Panc1 (cell line): ENCODE data around the gene KIF26A. TPM values are rescaled to one million over a fixed set of nuclear protein-coding genes. Genes with fewer than 3 reads are reported as not detected.
A peak's percentile ranks its signal among the peaks of the same experiment; 100 is the strongest.

Experiments used
- ATAC-seq: fragments of 200-7000 bp; cut with Tn5 transposase; 2 replicates; pipeline ENCODE4 v1.9.1; 2020; ENCODE audit warnings: mild to moderate bottlenecking, moderate library complexity
- BruUV-seq: library from RNA; stranded (reverse); fragments of 400-500 nt; replicated peaks from 2 replicates; lab custom pipeline; 2021; lab: Mats Ljungman, UMichigan
- CTCF ChIA-PET: fragments of 300-600 bp; sonication (Branson Sonifier 250); formaldehyde crosslinking; loops from one replicate; lab custom pipeline; 2022; ENCODE audit warnings: antibody characterized with exemption; lab: Charles Lee
- POLR2A ChIA-PET: fragments of 300-600 bp; sonication (Branson Sonifier 250); formaldehyde crosslinking; loops from one replicate; lab custom pipeline; 2022; ENCODE audit warnings: antibody characterized with exemption; lab: Charles Lee
- DNase-seq: peaks from one replicate; pipeline ENCODE4 v3.0.0-alpha.2; 2010; ENCODE audit warnings: low read depth, low spot score
- H3K27ac ChIP-seq: 2 replicates; pipeline ENCODE4 v1.5.1; 2011; ENCODE audit warnings: mild to moderate bottlenecking, low read length, inconsistent platforms
- H3K27me3 ChIP-seq: fragments of 200-500 bp; sonication (Bioruptor generic); 2 replicates; pipeline ENCODE4 v1.6.0; 2014; ENCODE audit warnings: low read length, inconsistent platforms; ENCODE audit not compliant: control insufficient read depth, insufficient read depth
- H3K36me3 ChIP-seq: fragments of 200-500 bp; sonication (Bioruptor generic); 2 replicates; pipeline ENCODE4 v1.5.1; 2014; ENCODE audit warnings: inconsistent platforms, mild to moderate bottlenecking, low read length, moderate library complexity; ENCODE audit not compliant: control insufficient read depth, insufficient read depth
- H3K4me1 ChIP-seq: 2 replicates; pipeline ENCODE4 v1.5.1; 2011; ENCODE audit warnings: inconsistent platforms, mild to moderate bottlenecking, low read length, moderate library complexity; ENCODE audit not compliant: control insufficient read depth, insufficient read depth
- H3K4me3 ChIP-seq, 2 experiments: 2 replicates each; pipeline ENCODE4 v1.5.1; 2011 to 2012; ENCODE audit warnings: low read depth in 2 of 2, low read length in 2 of 2, mild to moderate bottlenecking in 2 of 2, inconsistent platforms in 1 of 2, moderate library complexity in 1 of 2
- H3K9me3 ChIP-seq: fragments of 200-500 bp; sonication (Bioruptor generic); 2 replicates; pipeline ENCODE4 v1.5.1; 2014; ENCODE audit warnings: low read depth, mild to moderate bottlenecking, inconsistent platforms, low read length, moderate library complexity; ENCODE audit not compliant: control insufficient read depth, insufficient read depth
- CTCF ChIP-seq: fragments of 450-650 bp; IDR thresholded peaks from 2 replicates; pipeline ENCODE4 v1.5.1; 2017; ENCODE audit warnings: mild to moderate bottlenecking
- POLR2AphosphoS5 ChIP-seq: IDR thresholded peaks from 2 replicates; pipeline ENCODE4 v1.6.1; 2012; ENCODE audit warnings: mild to moderate bottlenecking, low read depth, low read length, moderate library complexity
- REST ChIP-seq, 2 experiments: IDR thresholded peaks; 2 replicates each; pipeline ENCODE4 v1.6.1; 2011 to 2012; ENCODE audit warnings: low read depth in 2 of 2, control low read depth in 1 of 2, low read length in 1 of 2, mild to moderate bottlenecking in 1 of 2, moderate library complexity in 1 of 2; ENCODE audit not compliant: insufficient read depth in 1 of 2
- SIN3A ChIP-seq: IDR thresholded peaks from 2 replicates; pipeline ENCODE4 v1.6.1; 2012; ENCODE audit warnings: low read depth, mild to moderate bottlenecking, low read length, moderate library complexity, borderline replicate concordance; ENCODE audit not compliant: insufficient read depth
- TCF7L2 ChIP-seq: IDR thresholded peaks from 2 replicates; pipeline ENCODE4 v1.6.1; 2011; ENCODE audit warnings: mild to moderate bottlenecking, low read depth, low read length, inconsistent platforms
- in situ Hi-C: cut with HindIII; loops from 2 replicates; pipeline ENCODE4 v1.10.0; 2016; ENCODE audit warnings: low sequenced_read_pairs, low pct_unique_long_range_greater_than_20kb
- intact Hi-C: fragments of 100-400 bp; cut with micrococcal nuclease; formaldehyde crosslinking; loops from one replicate; pipeline ENCODE4 v1.10.0; 2022; ENCODE audit not compliant: unreplicated experiment
- total RNA-seq: library from RNA; stranded (reverse); gene quantifications from one replicate; pipeline ENCODE4 v1.2.1, GENCODE V29; 2021; ENCODE audit not compliant: unreplicated experiment

The KIF26A gene
- total RNA-seq, 1 experiment from 2014 or later: 4.4 TPM

DNA sequence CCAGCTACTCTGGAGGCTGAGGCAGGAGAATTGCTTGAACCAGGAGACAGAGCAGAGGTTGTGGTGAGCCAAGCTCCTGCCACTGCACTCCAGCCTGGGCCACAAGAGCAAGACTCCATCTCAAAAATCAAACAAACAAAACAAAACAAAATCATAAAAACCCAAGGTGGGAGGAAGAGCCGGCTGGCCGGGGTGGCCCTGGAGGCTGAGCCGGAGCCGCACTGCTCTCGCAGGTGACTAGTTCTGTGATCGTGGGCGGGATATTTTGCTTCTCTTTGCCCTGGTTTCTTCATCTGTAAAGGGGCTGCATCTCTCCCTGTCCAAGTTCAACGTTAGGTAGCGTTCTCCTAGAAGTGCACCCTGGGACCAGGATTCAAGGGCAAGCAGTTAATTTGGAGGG, 73.4 kb downstream of the KIF26A start:
- in situ Hi-C loops: no loop called here
- ATAC-seq (no peak), DNase-seq (no peak)
- Histone ChIP-seq H3K4me3 (no peak overlapping the region), H3K36me3 (no peaks in the 10 kb centered on the region), H3K27ac (no peak overlapping the region), H3K9me3 (no peaks in the 10 kb centered on the region), H3K4me1 (no peaks in the 10 kb centered on the region), H3K27me3 (no peaks in the 10 kb centered on the region)
- TF ChIP-seq TCF7L2: no peak
- intact Hi-C loops: no loop called here
- ChIA-PET POLR2A (no interaction called here), CTCF (no interaction called here)
- no TSS peak for BruUV-seq

GRCh38 chr14:104212206-104213095, 74.1 kb downstream of the KIF26A start:
- intact Hi-C loops (no loop called here), in situ Hi-C loops (no loop called here)
- POLR2A ChIA-PET: no interaction called here
- BruUV-seq: no TSS peak
- no peaks in the 10 kb centered on the region for H3K36me3 ChIP-seq
- H3K4me3 ChIP-seq: no peak overlapping the region
- ATAC-seq (0 out of 2 replicates have a peak, but pooled peaks have one; percentile 48), DNase-seq (no peak)
- no peak overlapping the region for H3K27ac ChIP-seq
- H3K27me3 ChIP-seq: no peaks in the 10 kb centered on the region
- no peaks in the 10 kb centered on the region for H3K4me1 ChIP-seq
- CTCF ChIA-PET: no interaction called here
- H3K9me3 ChIP-seq: no peaks in the 10 kb centered on the region
- no peak for TF ChIP-seq CTCF
- TF ChIP-seq POLR2AphosphoS5: no peak
- no peak for TF ChIP-seq SIN3A
- no peak for TF ChIP-seq REST (IDR thresholded peaks at IDR 0.05; ENCODE audit: insufficient read depth in 1 of 2, low read depth in 2 of 2, low read length in 1 of 2)
